ENCODE results near the gene WDFY2. TPM values are rescaled to one million over a fixed set of nuclear protein-coding genes. Genes with fewer than 3 reads are reported as not detected.

The WDFY2 gene
- total RNA-seq = 11.2 and 11.9 TPM in 2 replicates

DNA sequence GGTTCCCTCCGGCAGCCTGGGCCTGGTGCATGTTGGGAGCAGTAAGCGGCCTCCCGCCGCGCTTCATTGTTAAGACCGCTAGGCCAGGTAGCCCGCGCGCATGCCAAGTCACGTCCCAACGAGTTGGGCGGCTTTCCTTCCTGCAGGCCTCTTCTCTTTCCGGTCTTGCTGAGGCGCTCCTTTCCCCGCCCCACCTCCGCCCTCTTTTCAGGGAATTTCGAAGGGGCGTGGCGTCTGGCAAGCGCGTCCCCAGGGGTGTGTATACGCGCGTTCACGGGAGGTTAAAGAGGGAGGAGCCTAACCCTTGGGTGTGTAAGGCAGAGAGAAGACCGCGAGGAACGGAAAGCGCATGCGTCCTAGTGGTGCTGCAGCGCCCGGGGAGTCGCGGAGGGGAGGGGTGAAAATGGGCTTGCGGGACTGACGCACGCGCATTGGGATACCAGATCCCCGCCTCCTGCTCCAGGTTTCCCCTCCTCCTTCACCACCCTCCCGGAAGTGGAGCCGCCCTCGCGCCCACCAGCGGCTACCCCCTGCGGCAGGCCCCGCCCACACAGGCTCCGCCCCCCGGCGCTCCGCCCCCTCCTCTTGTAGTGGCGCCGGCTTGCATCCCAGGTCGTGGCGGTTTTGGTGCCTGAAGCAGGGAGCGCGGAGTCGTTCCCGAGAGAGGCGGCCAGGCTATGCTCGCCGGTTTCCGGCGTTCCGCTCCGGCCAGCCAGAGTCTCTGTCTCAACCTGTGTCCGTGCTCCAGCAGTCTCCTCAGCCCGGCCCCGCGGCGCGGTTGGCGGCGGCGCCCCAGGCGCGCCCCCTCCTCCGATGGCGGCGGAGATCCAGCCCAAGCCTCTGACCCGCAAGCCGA is at the start of gene WDFY2:
WDFY2 (plus strand) TSS at position 588 of the 856 bp plus-strand sequence; CDS start at position 814, 226 bp downstream.
- Histone ChIP-seq H4K20me1 (ENCODE audit: insufficient read depth, low read length) (no peaks in the 10 kb centered on the region), H3K27me3 (ENCODE audit: insufficient read depth, low read length) (no peaks in the 10 kb centered on the region), H3K4me2 (ENCODE audit: insufficient read depth, low read length) (peak within 1 kb of the TSS; percentile 86), H2AFZ (ENCODE audit: low read length) (peak within 1 kb of the TSS; percentile 95), H3K4me1 (ENCODE audit: insufficient read depth, low read length) (peaks cover 34% of the 10 kb centered on the region), H3K79me2 (ENCODE audit: insufficient read depth, low read length) (peaks cover 47% of the 10 kb centered on the region), H3K9me3 (ENCODE audit: low read depth, low read length) (no peaks in the 10 kb centered on the region), H3K4me3 (ENCODE audit: insufficient read depth, low read length) (peak within 1 kb of the TSS; percentile 85), H3K27ac (ENCODE audit: low read depth, low read length) (peak within 1 kb of the TSS; percentile 75), H3K36me3 (ENCODE audit: insufficient read depth, low read length) (no peaks in the 10 kb centered on the region)
- peak; percentile 96 for DNase-seq (ENCODE audit: insufficient read length, low spot score, missing footprints)
- TF ChIP-seq, protein P1, sequence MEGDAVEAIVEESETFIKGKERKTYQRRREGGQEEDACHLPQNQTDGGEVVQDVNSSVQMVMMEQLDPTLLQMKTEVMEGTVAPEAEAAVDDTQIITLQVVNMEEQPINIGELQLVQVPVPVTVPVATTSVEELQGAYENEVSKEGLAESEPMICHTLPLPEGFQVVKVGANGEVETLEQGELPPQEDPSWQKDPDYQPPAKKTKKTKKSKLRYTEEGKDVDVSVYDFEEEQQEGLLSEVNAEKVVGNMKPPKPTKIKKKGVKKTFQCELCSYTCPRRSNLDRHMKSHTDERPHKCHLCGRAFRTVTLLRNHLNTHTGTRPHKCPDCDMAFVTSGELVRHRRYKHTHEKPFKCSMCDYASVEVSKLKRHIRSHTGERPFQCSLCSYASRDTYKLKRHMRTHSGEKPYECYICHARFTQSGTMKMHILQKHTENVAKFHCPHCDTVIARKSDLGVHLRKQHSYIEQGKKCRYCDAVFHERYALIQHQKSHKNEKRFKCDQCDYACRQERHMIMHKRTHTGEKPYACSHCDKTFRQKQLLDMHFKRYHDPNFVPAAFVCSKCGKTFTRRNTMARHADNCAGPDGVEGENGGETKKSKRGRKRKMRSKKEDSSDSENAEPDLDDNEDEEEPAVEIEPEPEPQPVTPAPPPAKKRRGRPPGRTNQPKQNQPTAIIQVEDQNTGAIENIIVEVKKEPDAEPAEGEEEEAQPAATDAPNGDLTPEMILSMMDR (IDR thresholded peaks at IDR 0.05; ENCODE audit: extremely low read depth, low read depth, low read length) = no peak

- peak overlapping the region; percentile 53 for H2AFZ ChIP-seq (ENCODE audit: low read length)
- DNase-seq (ENCODE audit: insufficient read length, low spot score, missing footprints) = no peak
- no peak overlapping the region for H3K4me3 ChIP-seq (ENCODE audit: insufficient read depth, low read length)
- H3K27me3 ChIP-seq (ENCODE audit: insufficient read depth, low read length) = no peaks in the 10 kb centered on the region
- no peak overlapping the region for H3K4me2 ChIP-seq (ENCODE audit: insufficient read depth, low read length)
- H4K20me1 ChIP-seq (ENCODE audit: insufficient read depth, low read length) = no peaks in the 10 kb centered on the region
- H3K79me2 ChIP-seq (ENCODE audit: insufficient read depth, low read length) = no peaks in the 10 kb centered on the region
- H3K36me3 ChIP-seq (ENCODE audit: insufficient read depth, low read length) = no peaks in the 10 kb centered on the region
- TF ChIP-seq, protein P1 (IDR thresholded peaks at IDR 0.05; ENCODE audit: extremely low read depth, low read depth, low read length) = no peak
- H3K27ac ChIP-seq (ENCODE audit: low read depth, low read length) = no peak overlapping the region
- peaks cover 5% of the 10 kb centered on the region for H3K4me1 ChIP-seq (ENCODE audit: insufficient read depth, low read length)
- no peaks in the 10 kb centered on the region for H3K9me3 ChIP-seq (ENCODE audit: low read depth, low read length)
Observed at GRCh38 chr13:51538591-51539179, 45.6 kb upstream of the WDFY2 start.

DNA sequence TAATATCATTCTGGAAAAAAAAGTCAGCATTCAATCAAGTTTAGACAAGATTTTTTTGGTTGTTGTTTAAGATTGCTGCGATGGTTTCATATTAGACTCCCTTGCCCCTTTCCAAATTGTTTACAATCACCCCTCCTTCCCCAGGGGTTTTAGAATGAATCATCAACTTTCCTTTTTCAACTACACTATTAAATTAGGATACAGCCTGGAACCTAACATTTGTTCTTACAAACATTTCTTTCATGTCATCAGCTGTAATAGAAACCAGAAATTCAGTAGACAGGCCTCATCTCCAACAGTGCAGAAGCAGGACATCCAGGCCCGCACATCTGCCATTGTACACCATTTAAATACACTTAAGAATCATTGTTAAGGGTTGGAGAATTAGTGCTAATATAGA is 44.4 kb upstream of the WDFY2 start:
- H3K4me1 ChIP-seq (ENCODE audit: insufficient read depth, low read length) = peaks cover 5% of the 10 kb centered on the region
- no peaks in the 10 kb centered on the region for H4K20me1 ChIP-seq (ENCODE audit: insufficient read depth, low read length)
- no peaks in the 10 kb centered on the region for H3K9me3 ChIP-seq (ENCODE audit: low read depth, low read length)
- no peaks in the 10 kb centered on the region for H3K79me2 ChIP-seq (ENCODE audit: insufficient read depth, low read length)
- H3K36me3 ChIP-seq (ENCODE audit: insufficient read depth, low read length) = no peaks in the 10 kb centered on the region
- no peak overlapping the region for H3K27ac ChIP-seq (ENCODE audit: low read depth, low read length)
- peak overlapping the region; percentile 50 for H2AFZ ChIP-seq (ENCODE audit: low read length)
- no peak overlapping the region for H3K4me3 ChIP-seq (ENCODE audit: insufficient read depth, low read length)
- no peak for DNase-seq (ENCODE audit: insufficient read length, low spot score, missing footprints)
- no peak overlapping the region for H3K4me2 ChIP-seq (ENCODE audit: insufficient read depth, low read length)
- H3K27me3 ChIP-seq (ENCODE audit: insufficient read depth, low read length) = no peaks in the 10 kb centered on the region
- TF ChIP-seq, protein P1 (IDR thresholded peaks at IDR 0.05; ENCODE audit: extremely low read depth, low read depth, low read length) = no peak

- TF ChIP-seq, protein P1 (IDR thresholded peaks at IDR 0.05; ENCODE audit: extremely low read depth, low read depth, low read length) = no peak
- H3K79me2 ChIP-seq (ENCODE audit: insufficient read depth, low read length) = no peaks in the 10 kb centered on the region
- no peak overlapping the region for H3K27ac ChIP-seq (ENCODE audit: low read depth, low read length)
- H3K4me3 ChIP-seq (ENCODE audit: insufficient read depth, low read length) = no peak overlapping the region
- H3K9me3 ChIP-seq (ENCODE audit: low read depth, low read length) = no peaks in the 10 kb centered on the region
- H3K4me1 ChIP-seq (ENCODE audit: insufficient read depth, low read length) = peaks cover 5% of the 10 kb centered on the region
- no peaks in the 10 kb centered on the region for H4K20me1 ChIP-seq (ENCODE audit: insufficient read depth, low read length)
- no peak overlapping the region for H3K4me2 ChIP-seq (ENCODE audit: insufficient read depth, low read length)
- no peak for DNase-seq (ENCODE audit: insufficient read length, low spot score, missing footprints)
- no peaks in the 10 kb centered on the region for H3K27me3 ChIP-seq (ENCODE audit: insufficient read depth, low read length)
- H3K36me3 ChIP-seq (ENCODE audit: insufficient read depth, low read length) = no peaks in the 10 kb centered on the region
- no peak overlapping the region for H2AFZ ChIP-seq (ENCODE audit: low read length)
Observed at GRCh38 chr13:51541037-51541436, 43.2 kb upstream of the WDFY2 start.
